Mucosa of rectum (tissue), 2 donors: ENCODE data around the gene CACNB2.
A peak's percentile ranks its signal among the peaks of the same experiment; 100 is the strongest.

Experiments
- H3K27ac ChIP-seq, 2 donors: one replicate each; pipeline ENCODE4 v1.7.0; 2013; ENCODE audit warnings: inconsistent platforms in 2 of 2, low read depth in 2 of 2, low read length in 2 of 2
- H3K27me3 ChIP-seq, 2 donors: one replicate each; pipeline ENCODE4 v1.7.0; 2013; ENCODE audit warnings: low read length in 2 of 2; ENCODE audit not compliant: control insufficient read depth in 2 of 2, insufficient read depth in 2 of 2
- H3K36me3 ChIP-seq, 2 donors: one replicate each; pipeline ENCODE4 v1.7.0; 2013; ENCODE audit warnings: low read length in 2 of 2; ENCODE audit not compliant: control insufficient read depth in 2 of 2, insufficient read depth in 2 of 2
- H3K4me1 ChIP-seq, 2 donors: one replicate each; pipeline ENCODE4 v1.7.0; 2013; ENCODE audit warnings: low read length in 2 of 2, mild to moderate bottlenecking in 1 of 2; ENCODE audit not compliant: control insufficient read depth in 2 of 2, insufficient read depth in 2 of 2
- H3K4me3 ChIP-seq, 2 donors: one replicate each; pipeline ENCODE4 v1.7.0; 2013; ENCODE audit warnings: low read length in 2 of 2
- H3K9ac ChIP-seq, 2 donors: one replicate each; pipeline ENCODE4 v1.7.0; 2013; ENCODE audit warnings: low read length in 2 of 2, low read depth in 1 of 2, mild to moderate bottlenecking in 1 of 2
- H3K9me3 ChIP-seq, 2 donors: one replicate each; pipeline ENCODE4 v1.7.0; 2013; ENCODE audit warnings: low read length in 2 of 2; ENCODE audit not compliant: control insufficient read depth in 2 of 2
- donor health status: healthy.
- donor health status: Normal muscosa, but diverticular disease.

CACNB2 gene

DNA sequence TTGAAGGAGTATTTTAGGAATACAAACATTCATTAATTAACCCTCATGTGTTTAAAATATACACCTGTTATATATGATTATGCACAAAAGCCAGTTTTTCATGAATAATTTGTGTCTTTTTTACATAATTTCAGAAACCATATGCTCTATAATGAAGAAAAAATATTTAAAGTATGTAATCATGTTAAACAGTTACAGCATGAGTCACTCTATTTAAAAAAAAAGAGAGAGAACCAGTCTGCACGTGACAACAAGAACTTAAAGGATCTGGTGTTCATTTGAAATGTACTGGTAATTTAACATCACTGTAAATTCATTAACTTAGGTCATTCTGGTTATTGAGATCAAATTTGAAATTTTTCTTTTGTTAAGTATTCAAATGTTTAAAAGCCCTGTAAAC is 228.5 kb downstream of the CACNB2 start:
- no peaks in the 10 kb centered on the region for H3K36me3 ChIP-seq
- H3K27ac ChIP-seq: no peak overlapping the region
- H3K4me1 ChIP-seq: no peaks in the 10 kb centered on the region
- H3K27me3 ChIP-seq: no peaks in the 10 kb centered on the region
- H3K4me3 ChIP-seq: no peak overlapping the region
- H3K9me3 ChIP-seq: no peaks in the 10 kb centered on the region
- no peak overlapping the region for H3K9ac ChIP-seq

DNA sequence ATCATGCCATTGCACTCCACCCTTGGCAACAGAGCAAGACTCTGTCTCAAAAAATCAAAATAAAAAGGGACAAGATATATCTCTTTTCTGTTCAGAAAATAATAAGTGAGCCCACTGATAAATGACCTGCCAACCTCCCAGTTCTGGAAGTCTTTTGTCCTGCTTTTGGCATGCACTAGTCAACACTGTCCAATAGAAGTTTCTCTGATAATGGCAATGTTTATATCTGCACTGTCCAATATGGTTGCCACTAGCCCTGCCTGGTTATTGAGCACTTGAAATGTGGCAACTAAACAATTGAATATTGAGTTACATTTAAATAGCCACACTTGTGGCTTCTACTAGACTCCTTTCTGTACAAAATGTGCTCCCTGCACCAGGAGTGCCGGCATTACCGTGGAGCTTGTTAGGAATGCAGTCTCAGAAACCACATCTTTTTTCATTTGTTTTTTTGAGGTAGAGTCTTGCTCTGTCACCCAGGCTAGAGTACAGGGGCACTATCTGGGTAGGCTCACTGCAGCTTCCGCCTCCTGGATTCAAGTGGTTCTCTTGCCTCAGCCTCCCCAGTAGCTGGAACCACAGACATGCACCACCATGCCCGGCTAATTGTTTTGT is 229.7 kb downstream of the CACNB2 start:
- Histone ChIP-seq H3K27me3 (no peaks in the 10 kb centered on the region), H3K36me3 (no peaks in the 10 kb centered on the region), H3K27ac (no peak overlapping the region), H3K4me3 (no peak overlapping the region), H3K4me1 (no peaks in the 10 kb centered on the region), H3K9me3 (no peaks in the 10 kb centered on the region), H3K9ac (no peak overlapping the region)

DNA sequence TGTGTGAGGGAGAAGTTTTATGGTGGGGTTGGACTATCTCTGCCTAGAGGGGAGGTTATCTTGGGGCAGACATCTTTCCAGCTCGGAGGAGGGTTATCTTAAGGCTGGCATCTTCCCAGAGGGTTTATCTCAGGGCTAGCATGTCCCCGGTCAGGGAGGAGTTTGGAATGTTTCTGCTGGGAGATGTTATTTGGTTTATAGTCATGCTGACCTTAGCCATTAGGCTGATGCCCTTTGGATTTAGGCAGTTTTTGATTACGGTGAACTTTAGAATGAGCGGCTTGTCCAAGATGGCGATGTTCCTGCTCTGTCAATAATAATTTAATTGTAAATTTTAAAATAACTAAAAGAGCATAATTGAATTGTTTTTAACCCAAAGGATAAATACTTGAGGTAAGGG is 236.4 kb downstream of the CACNB2 start:
- no peak overlapping the region for H3K27ac ChIP-seq
- H3K4me1 ChIP-seq: no peaks in the 10 kb centered on the region
- H3K27me3 ChIP-seq: no peaks in the 10 kb centered on the region
- H3K4me3 ChIP-seq: no peak overlapping the region
- no peaks in the 10 kb centered on the region for H3K36me3 ChIP-seq
- no peak overlapping the region for H3K9ac ChIP-seq
- H3K9me3 ChIP-seq: no peaks in the 10 kb centered on the region

DNA sequence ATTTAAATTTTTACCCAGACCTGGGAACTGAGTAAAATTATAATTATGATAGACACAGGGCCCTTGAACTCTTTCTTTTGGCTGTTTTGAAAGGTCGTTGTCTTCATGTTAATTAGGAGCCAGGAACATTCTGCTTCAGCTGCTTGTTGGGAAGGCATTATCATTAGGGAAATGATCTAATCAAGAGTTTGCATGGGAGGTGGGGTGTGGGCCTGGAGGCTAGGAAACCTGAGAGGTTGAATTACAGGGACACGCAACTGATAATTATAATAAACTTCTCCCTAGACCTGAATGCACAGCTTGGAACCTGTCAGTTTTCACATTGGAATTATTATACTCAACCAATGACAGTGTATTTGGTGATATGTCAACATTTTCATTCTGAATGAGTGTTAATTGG is 237.7 kb downstream of the CACNB2 start:
- H3K4me1 ChIP-seq: no peaks in the 10 kb centered on the region
- H3K9me3 ChIP-seq: no peaks in the 10 kb centered on the region
- H3K27ac ChIP-seq: no peak overlapping the region
- no peak overlapping the region for H3K4me3 ChIP-seq
- no peaks in the 10 kb centered on the region for H3K27me3 ChIP-seq
- no peaks in the 10 kb centered on the region for H3K36me3 ChIP-seq
- H3K9ac ChIP-seq: no peak overlapping the region

DNA sequence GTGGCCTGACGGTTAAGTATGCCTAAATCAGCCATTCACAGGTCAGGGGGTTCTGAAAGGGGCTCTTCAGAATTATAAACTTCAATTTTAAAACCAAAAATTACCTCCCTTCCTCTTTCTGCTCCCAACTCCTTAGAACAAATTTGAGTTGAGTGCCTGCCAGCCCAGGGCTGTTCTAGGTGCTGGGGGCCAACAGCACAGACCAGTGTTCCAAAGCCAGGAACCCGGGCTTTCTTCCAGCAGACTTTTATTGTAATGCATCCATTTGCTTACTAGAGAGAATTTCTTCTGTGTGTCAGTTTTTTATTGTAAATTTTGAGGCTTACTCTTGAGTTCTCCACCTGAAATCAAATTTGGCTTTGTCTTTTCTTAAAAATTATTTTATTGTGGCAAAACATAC is 238.5 kb downstream of the CACNB2 start:
- Histone ChIP-seq H3K9ac (no peak overlapping the region), H3K4me3 (no peak overlapping the region), H3K36me3 (no peaks in the 10 kb centered on the region), H3K27ac (no peak overlapping the region), H3K9me3 (no peaks in the 10 kb centered on the region), H3K4me1 (no peaks in the 10 kb centered on the region), H3K27me3 (no peaks in the 10 kb centered on the region)

DNA sequence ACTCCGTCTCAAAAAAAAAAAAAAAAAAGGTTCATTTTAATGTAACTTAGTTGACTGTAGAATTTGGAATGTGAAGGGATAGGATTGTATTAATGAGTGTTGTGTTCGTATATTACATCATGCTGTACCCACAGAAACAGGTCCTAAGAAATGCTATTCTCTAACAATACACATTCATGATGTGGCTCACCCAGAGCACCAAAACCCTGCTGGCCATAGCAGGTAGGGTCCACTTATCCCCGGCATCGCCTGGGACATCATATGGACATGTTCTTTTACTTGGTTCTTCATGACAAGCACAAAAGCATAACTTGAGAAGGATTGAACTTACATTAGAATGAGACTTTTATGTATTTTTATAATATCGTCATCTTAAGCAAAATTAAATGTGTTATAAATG is 241.5 kb downstream of the CACNB2 start:
- Histone ChIP-seq H3K36me3 (no peaks in the 10 kb centered on the region), H3K9ac (no peak overlapping the region), H3K27ac (no peak overlapping the region), H3K4me1 (no peaks in the 10 kb centered on the region), H3K9me3 (no peaks in the 10 kb centered on the region), H3K4me3 (no peak overlapping the region), H3K27me3 (no peaks in the 10 kb centered on the region)

DNA sequence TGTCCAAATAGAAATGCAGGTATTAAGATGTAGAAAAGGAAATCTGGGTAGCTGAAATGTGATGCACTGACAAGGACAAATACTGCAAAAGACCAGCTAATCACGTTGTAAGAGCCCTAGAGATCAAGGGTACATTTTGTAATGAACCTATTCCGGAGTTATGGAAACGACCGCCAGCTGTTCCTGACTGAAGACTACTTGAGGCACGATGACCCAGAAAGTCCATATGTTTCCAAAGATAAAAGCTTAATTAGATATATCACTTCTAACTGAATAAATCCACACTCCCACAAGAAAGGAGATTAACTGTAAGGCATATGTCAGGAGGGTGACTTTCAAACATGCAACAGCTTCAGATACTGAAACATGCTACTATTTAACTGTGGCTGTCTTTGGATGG is 257.7 kb downstream of the CACNB2 start:
- H3K27me3 ChIP-seq: no peaks in the 10 kb centered on the region
- no peak overlapping the region for H3K9ac ChIP-seq
- H3K36me3 ChIP-seq: no peaks in the 10 kb centered on the region
- H3K4me1 ChIP-seq: peaks cover 4% of the 10 kb centered on the region in 2 donors
- H3K27ac ChIP-seq: no peak overlapping the region
- no peak overlapping the region for H3K4me3 ChIP-seq
- no peaks in the 10 kb centered on the region for H3K9me3 ChIP-seq

DNA sequence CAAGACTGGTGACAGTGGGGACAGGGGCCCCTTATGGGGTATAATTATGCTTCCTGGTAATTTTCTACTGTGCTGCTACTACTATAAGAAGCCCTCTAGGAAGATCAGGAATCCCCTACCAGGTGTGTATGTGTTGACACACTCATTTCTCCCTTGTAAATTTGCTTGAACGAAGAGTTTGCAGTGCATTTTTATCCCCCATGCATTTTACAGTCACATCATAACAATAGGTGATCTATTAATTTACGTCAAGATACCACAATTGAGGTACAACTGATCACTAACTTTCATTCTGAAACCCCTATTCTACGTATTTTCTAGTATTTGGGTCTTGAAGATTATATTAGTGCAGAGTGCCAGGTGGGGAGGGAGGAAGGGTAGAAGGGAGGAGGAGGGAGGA is 258.9 kb downstream of the CACNB2 start:
- Histone ChIP-seq H3K4me1 (peaks cover 4% of the 10 kb centered on the region in 2 donors), H3K9ac (no peak overlapping the region), H3K27me3 (no peaks in the 10 kb centered on the region), H3K4me3 (no peak overlapping the region), H3K27ac (peak overlapping the region; percentile 49 to 72), H3K9me3 (no peaks in the 10 kb centered on the region), H3K36me3 (no peaks in the 10 kb centered on the region)

DNA sequence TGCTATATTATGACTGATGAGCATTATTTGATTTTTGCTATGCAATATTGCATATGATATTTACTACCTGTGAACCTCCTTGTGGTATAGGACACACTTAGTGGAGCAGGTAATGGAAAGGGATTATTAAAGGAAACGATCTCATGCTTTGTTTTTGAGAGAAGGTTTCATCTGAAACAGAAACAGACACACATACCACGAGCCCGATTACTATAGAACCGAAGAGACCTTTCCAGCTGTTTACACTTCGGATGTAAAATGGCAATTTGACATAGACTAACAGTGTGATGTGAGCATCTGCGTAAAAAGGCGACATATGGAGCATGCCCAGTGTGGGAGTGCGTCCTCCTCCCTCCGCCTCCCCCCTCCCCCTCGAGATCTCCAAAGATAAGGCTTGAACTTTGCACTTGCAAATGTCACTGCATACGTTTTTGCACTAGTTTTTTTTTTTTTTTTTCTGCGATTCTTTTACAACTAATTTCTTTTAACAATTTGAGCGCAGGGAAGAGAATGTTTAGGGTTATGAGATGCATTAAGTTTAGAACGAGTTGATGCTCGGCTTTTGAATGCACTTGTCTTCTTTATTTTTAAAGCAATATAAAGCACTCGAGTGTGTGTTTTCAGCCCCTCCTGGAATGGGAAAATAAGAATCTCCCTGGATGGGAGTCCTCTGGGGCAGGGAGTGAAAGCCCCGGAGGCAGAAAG is 260.1 kb downstream of the CACNB2 start:
- Histone ChIP-seq H3K27me3 (no peaks in the 10 kb centered on the region), H3K36me3 (no peaks in the 10 kb centered on the region), H3K4me1 (peaks cover 4% of the 10 kb centered on the region in 2 donors), H3K4me3 (peak overlapping the region; percentile 80), H3K9me3 (no peaks in the 10 kb centered on the region), H3K9ac (peak overlapping the region; percentile 60 to 65), H3K27ac (peak overlapping the region; percentile 72 to 88)

DNA sequence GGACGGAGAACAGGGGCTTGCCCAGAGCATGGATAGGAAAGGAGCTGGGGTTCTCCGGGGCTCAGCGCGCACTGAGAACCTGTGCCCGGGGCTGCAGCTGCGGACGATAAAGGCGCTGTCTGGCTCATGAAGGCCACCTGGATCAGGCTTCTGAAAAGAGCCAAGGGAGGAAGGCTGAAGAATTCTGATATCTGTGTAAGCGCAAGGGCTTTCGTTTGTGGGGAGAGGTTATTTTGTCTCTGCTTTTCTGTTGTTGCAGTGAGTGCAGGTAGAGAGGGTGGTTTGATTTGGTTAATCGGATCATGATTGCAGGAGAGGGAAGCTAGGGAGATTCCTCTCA is 260.7 kb downstream of the CACNB2 start:
- Histone ChIP-seq H3K9ac (peak overlapping the region; percentile 60 to 65), H3K27me3 (no peaks in the 10 kb centered on the region), H3K4me1 (peaks cover 4% of the 10 kb centered on the region in 2 donors), H3K9me3 (no peaks in the 10 kb centered on the region), H3K36me3 (no peaks in the 10 kb centered on the region), H3K4me3 (peak overlapping the region; percentile 80), H3K27ac (peak overlapping the region; percentile 69 to 88)
